Stimulated activated naive CD8-positive, alpha-beta T cell treated with anti-CD3 and anti-CD28 coated beads, Interleukin-15, Interleukin-2, amounts not matched to agents 100 U/mL and 50 U/mL, for 24 hours (primary cell): Measurements from ENCODE around the gene PPP4R2.
"Not testable (repeated sequence)": the region's sequence is repeated elsewhere in the genome, so short reads cannot be mapped to it uniquely, and the experiment has no call there.

Experiments
- ATAC-seq: fragments of 150-1000 bp; cut with Tn5 transposase; one replicate; pipeline ENCODE4 v1.10.0; 2021
- DNase-seq: peaks from one replicate; pipeline ENCODE4 v3.0.0; 2021

PPP4R2 gene

GRCh38 chr3:72977060-72977808, 19.4 kb upstream of the PPP4R2 start:
- DNase-seq = no peak

GRCh38 chr3:72982609-72983366, 13.8 kb upstream of the PPP4R2 start:
- ATAC-seq = no peak
- DNase-seq = no peak

More at GRCh38 chr3:72977060-72977808, 19.4 kb upstream of the PPP4R2 start:
- peak; percentile 74 for ATAC-seq

- ATAC-seq = no peak
- DNase-seq = no peak
Measured at GRCh38 chr3:72985576-72985975, 11.0 kb upstream of the PPP4R2 start.

GRCh38 chr3:72990701-72991395, 5.8 kb upstream of the PPP4R2 start:
- DNase-seq (no peak), ATAC-seq (no peak)

GRCh38 chr3:72991522-72991921, 5.1 kb upstream of the PPP4R2 start:
- DNase-seq (no peak), ATAC-seq (no peak)

GRCh38 chr3:72993391-72993790, 3.2 kb upstream of the PPP4R2 start:
- no peak for DNase-seq

GRCh38 chr3:72995337-72995736, 1.3 kb upstream of the PPP4R2 start:
- DNase-seq (no peak), ATAC-seq (no peak)

More at GRCh38 chr3:72993391-72993790, 3.2 kb upstream of the PPP4R2 start:
- no peak for ATAC-seq

- DNase-seq = peak; percentile 14
- no peak for ATAC-seq
Measured at GRCh38 chr3:72996121-72996472, 514 bp upstream of the PPP4R2 start.

GRCh38 chr3:72997421-72997961, 880 bp downstream of the PPP4R2 start:
- ATAC-seq = peak; percentile 5
- peak; percentile 27 for DNase-seq

GRCh38 chr3:72998466-72998865, 1.9 kb downstream of the PPP4R2 start:
- no peak for ATAC-seq
- DNase-seq = no peak

- DNase-seq (no peak), ATAC-seq (no peak)
Measured at GRCh38 chr3:72999951-73000350, 3.3 kb downstream of the PPP4R2 start.

GRCh38 chr3:73003050-73003449, 6.4 kb downstream of the PPP4R2 start:
- ATAC-seq, DNase-seq: not testable (repeated sequence)

GRCh38 chr3:73004316-73004715, 7.7 kb downstream of the PPP4R2 start:
- ATAC-seq = no peak
- DNase-seq = no peak

- ATAC-seq (peak; percentile 81), DNase-seq (no peak)
Measured at GRCh38 chr3:73007992-73008712, 11.5 kb downstream of the PPP4R2 start.

- DNase-seq (no peak), ATAC-seq (no peak)
Measured at GRCh38 chr3:73009008-73009407, 12.4 kb downstream of the PPP4R2 start.

GRCh38 chr3:73009750-73010149, 13.1 kb downstream of the PPP4R2 start:
- no peak for DNase-seq
- ATAC-seq = no peak

GRCh38 chr3:73010158-73010557, 13.5 kb downstream of the PPP4R2 start:
- no peak for DNase-seq
- ATAC-seq = no peak

GRCh38 chr3:73018298-73018697, 21.7 kb downstream of the PPP4R2 start:
- ATAC-seq = no peak

GRCh38 chr3:73018790-73019441, 22.3 kb downstream of the PPP4R2 start:
- peak; percentile 85 for ATAC-seq

More at GRCh38 chr3:73018298-73018697, 21.7 kb downstream of the PPP4R2 start:
- DNase-seq = no peak

GRCh38 chr3:73021301-73021835, 24.8 kb downstream of the PPP4R2 start:
- no peak for DNase-seq
- no peak for ATAC-seq

More at GRCh38 chr3:73018790-73019441, 22.3 kb downstream of the PPP4R2 start:
- no peak for DNase-seq

- DNase-seq = no peak
- ATAC-seq = no peak
Measured at GRCh38 chr3:73024836-73025235, 28.2 kb downstream of the PPP4R2 start.
